Endodermal cell (in vitro differentiated cells): ENCODE measurements around the gene TIMP2. TPM values are rescaled to one million over a fixed set of nuclear protein-coding genes. Genes with fewer than 3 reads are reported as not detected.

ENCODE experiments used
- DNase-seq: peaks from one replicate; pipeline ENCODE4 v3.0.0-alpha.2; 2017
- H3K27ac ChIP-seq: 2 replicates; pipeline ENCODE4 v1.5.1; 2013; ENCODE audit warnings: mild to moderate bottlenecking, low read depth, low read length, moderate library complexity
- H3K27me3 ChIP-seq: 2 replicates; pipeline ENCODE4 v1.6.1; 2013; ENCODE audit warnings: mild to moderate bottlenecking, low read length, moderate library complexity; ENCODE audit not compliant: insufficient read depth, control insufficient read depth, poor library complexity, severe bottlenecking
- H3K36me3 ChIP-seq: 2 replicates; pipeline ENCODE4 v1.7.0; 2013; ENCODE audit warnings: mild to moderate bottlenecking, low read length, moderate library complexity; ENCODE audit not compliant: control insufficient read depth, insufficient read depth
- H3K4me1 ChIP-seq: one replicate; pipeline ENCODE4 v1.7.0; 2013; ENCODE audit warnings: low read length; ENCODE audit not compliant: control insufficient read depth, insufficient read depth
- H3K4me3 ChIP-seq: 2 replicates; pipeline ENCODE4 v1.5.1; 2013; ENCODE audit warnings: mild to moderate bottlenecking, low read length, moderate library complexity
- H3K9ac ChIP-seq: 2 replicates; pipeline ENCODE4 v1.6.1; 2013; ENCODE audit warnings: mild to moderate bottlenecking, low read length, moderate library complexity; ENCODE audit not compliant: poor library complexity, severe bottlenecking; ENCODE audit errors: extremely low read depth
- H3K9me3 ChIP-seq: 2 replicates; pipeline ENCODE4 v1.6.1; 2013; ENCODE audit warnings: mild to moderate bottlenecking, low read length, moderate library complexity; ENCODE audit not compliant: control insufficient read depth
- H3K27ac Mint-ChIP-seq: 2 replicates; pipeline ENCODE4 v1.8.0; 2020; ENCODE audit warnings: mixed read lengths
- H3K27me3 Mint-ChIP-seq: 2 replicates; pipeline ENCODE4 v1.8.0; 2021; ENCODE audit warnings: mild to moderate bottlenecking, mixed read lengths; ENCODE audit not compliant: insufficient read depth
- H3K36me3 Mint-ChIP-seq: 2 replicates; pipeline ENCODE4 v1.8.0; 2020; ENCODE audit warnings: low read depth, mixed read lengths
- H3K4me1 Mint-ChIP-seq: 2 replicates; pipeline ENCODE4 v1.8.0; 2020; ENCODE audit warnings: mixed read lengths
- H3K4me3 Mint-ChIP-seq: 2 replicates; pipeline ENCODE4 v1.8.0; 2020; ENCODE audit warnings: mild to moderate bottlenecking, moderate library complexity, mixed read lengths
- H3K9me3 Mint-ChIP-seq: 2 replicates; pipeline ENCODE4 v1.8.0; 2020; ENCODE audit warnings: mild to moderate bottlenecking, mixed read lengths
- WGBS, 2 experiments: methylation state at CpG; one replicate each; pipeline versions ENCODE4 v1.1.5 to v1.1.7; 2013; ENCODE audit warnings: missing lambda C conversion rate in 2 of 2, mixed read lengths in 1 of 2; ENCODE audit not compliant: insufficient coverage in 1 of 2, insufficient read length in 1 of 2; 5-methylcytosine and 5-hydroxymethylcytosine counted together
- total RNA-seq, 2 donors: library from RNA; stranded (reverse); fragmentation: NEBNext Ultra II Directional in 1 of 2; extraction: Animal tissue kit (Norgen Biotek cat#: 25700) in 1 of 2; gene quantifications; 2 replicates in 1 of 2; 3 replicates in 1 of 2; pipeline ENCODE4 v1.2.1, GENCODE V29; 2021
- TF ChIP-seq, protein P1 (sequence below): fragments of 200-600 bp; sonication (generic); conservative IDR thresholded peaks from 2 replicates; pipeline ENCODE4 v1.5.0; 2021; ENCODE audit warnings: antibody characterized with exemption, mild to moderate bottlenecking

TIMP2 gene
- total RNA-seq, 2 donors from 2014 or later = 36.9 to 42.7 TPM

GRCh38 chr17:78921437-78921971 lies 3.7 kb downstream of the TIMP2 start:
- H3K4me3 ChIP-seq = no peak overlapping the region
- Mint-ChIP-seq H3K4me3 (no peak overlapping the region), H3K27ac (no peak overlapping the region), H3K36me3 (no peaks in the 10 kb centered on the region), H3K4me1 (peaks cover 21% of the 10 kb centered on the region), H3K27me3 (peaks cover 2% of the 10 kb centered on the region), H3K9me3 (no peaks in the 10 kb centered on the region)
- DNase-seq = no peak
- H3K4me1 ChIP-seq = no peaks in the 10 kb centered on the region
- no peak overlapping the region for H3K9ac ChIP-seq
- H3K27me3 ChIP-seq = no peaks in the 10 kb centered on the region
- no peaks in the 10 kb centered on the region for H3K9me3 ChIP-seq
- WGBS, 2 experiments = 92 to 96% methylated on average over 4 to 8 of the region's 8 CpGs
- no peak overlapping the region for H3K27ac ChIP-seq
- no peaks in the 10 kb centered on the region for H3K36me3 ChIP-seq
- TF ChIP-seq, protein P1, sequence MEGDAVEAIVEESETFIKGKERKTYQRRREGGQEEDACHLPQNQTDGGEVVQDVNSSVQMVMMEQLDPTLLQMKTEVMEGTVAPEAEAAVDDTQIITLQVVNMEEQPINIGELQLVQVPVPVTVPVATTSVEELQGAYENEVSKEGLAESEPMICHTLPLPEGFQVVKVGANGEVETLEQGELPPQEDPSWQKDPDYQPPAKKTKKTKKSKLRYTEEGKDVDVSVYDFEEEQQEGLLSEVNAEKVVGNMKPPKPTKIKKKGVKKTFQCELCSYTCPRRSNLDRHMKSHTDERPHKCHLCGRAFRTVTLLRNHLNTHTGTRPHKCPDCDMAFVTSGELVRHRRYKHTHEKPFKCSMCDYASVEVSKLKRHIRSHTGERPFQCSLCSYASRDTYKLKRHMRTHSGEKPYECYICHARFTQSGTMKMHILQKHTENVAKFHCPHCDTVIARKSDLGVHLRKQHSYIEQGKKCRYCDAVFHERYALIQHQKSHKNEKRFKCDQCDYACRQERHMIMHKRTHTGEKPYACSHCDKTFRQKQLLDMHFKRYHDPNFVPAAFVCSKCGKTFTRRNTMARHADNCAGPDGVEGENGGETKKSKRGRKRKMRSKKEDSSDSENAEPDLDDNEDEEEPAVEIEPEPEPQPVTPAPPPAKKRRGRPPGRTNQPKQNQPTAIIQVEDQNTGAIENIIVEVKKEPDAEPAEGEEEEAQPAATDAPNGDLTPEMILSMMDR = no peak

- H3K27me3 Mint-ChIP-seq = no peaks in the 10 kb centered on the region
- WGBS, 2 experiments = 83 to 91% methylated on average over 2 to 8 of the region's 8 CpGs
- H3K27ac ChIP-seq = no peak overlapping the region
- H3K9me3 ChIP-seq = no peaks in the 10 kb centered on the region
- no peak overlapping the region for H3K9ac ChIP-seq
- DNase-seq = no peak
- no peak overlapping the region for H3K4me3 ChIP-seq
- H3K4me1 Mint-ChIP-seq = peaks cover 26% of the 10 kb centered on the region
- H3K27ac Mint-ChIP-seq = peak overlapping the region; percentile 32
- no peaks in the 10 kb centered on the region for H3K36me3 Mint-ChIP-seq
- TF ChIP-seq, protein P1 = no peak
- H3K4me3 Mint-ChIP-seq = no peak overlapping the region
- no peaks in the 10 kb centered on the region for H3K9me3 Mint-ChIP-seq
- H3K27me3 ChIP-seq = no peaks in the 10 kb centered on the region
- H3K36me3 ChIP-seq = no peaks in the 10 kb centered on the region
- H3K4me1 ChIP-seq = no peaks in the 10 kb centered on the region
Measured at GRCh38 chr17:78920528-78920927, 4.7 kb downstream of the TIMP2 start.

DNA sequence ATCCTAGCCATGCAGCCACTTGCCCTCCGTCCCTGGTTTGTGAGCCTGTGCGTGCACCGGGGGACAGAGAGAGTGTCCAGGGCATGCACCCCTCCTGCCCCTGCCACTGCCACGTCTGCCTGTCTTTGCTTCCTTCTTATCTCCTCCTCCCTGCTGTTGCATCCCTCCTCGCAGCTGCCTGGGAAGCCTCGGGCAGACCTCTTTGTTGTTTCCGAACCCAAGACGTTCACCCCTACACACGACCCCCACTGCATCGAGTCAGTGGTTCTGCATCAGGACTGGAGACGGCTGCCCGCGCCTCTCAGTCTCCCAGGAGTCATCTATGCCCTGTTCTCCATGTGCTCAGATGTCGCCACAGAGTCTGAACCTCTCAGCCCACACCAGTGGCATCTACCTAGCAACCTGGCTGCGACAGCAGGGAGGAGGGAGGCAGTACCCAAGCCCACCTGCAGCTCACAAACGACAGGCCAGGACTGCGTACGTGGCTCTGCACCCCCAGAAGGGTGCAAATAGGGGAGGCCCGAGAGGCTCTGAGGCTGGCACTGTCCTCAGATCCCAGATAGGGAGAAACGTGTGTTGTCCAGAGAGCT lies 5.2 kb downstream of the TIMP2 start:
- WGBS, 2 experiments = 84 to 93% methylated on average over 19 to 20 of the region's 20 CpGs
- Mint-ChIP-seq H3K4me1 (peaks cover 26% of the 10 kb centered on the region), H3K9me3 (no peaks in the 10 kb centered on the region), H3K27me3 (no peaks in the 10 kb centered on the region), H3K4me3 (no peak overlapping the region), H3K36me3 (peaks cover 3% of the 10 kb centered on the region), H3K27ac (peak overlapping the region; percentile 68)
- no peaks in the 10 kb centered on the region for H3K36me3 ChIP-seq
- TF ChIP-seq, protein P1 = no peak
- DNase-seq = no peak
- H3K9me3 ChIP-seq = no peaks in the 10 kb centered on the region
- H3K27me3 ChIP-seq = no peaks in the 10 kb centered on the region
- H3K27ac ChIP-seq = no peak overlapping the region
- no peaks in the 10 kb centered on the region for H3K4me1 ChIP-seq
- no peak overlapping the region for H3K9ac ChIP-seq
- no peak overlapping the region for H3K4me3 ChIP-seq
